SH-SY5Y (cell line): Measurements from ENCODE around the gene PREX1.

Source experiments
- GATA2 ChIP-seq: IDR thresholded peaks from 2 replicates; pipeline ENCODE4 v1.6.1; 2011; ENCODE audit warnings: mild to moderate bottlenecking, low read depth, low read length
- GATA3 ChIP-seq: IDR thresholded peaks from 2 replicates; pipeline ENCODE4 v1.6.1; 2011; ENCODE audit warnings: low read depth, mild to moderate bottlenecking, low read length, moderate library complexity

DNA sequence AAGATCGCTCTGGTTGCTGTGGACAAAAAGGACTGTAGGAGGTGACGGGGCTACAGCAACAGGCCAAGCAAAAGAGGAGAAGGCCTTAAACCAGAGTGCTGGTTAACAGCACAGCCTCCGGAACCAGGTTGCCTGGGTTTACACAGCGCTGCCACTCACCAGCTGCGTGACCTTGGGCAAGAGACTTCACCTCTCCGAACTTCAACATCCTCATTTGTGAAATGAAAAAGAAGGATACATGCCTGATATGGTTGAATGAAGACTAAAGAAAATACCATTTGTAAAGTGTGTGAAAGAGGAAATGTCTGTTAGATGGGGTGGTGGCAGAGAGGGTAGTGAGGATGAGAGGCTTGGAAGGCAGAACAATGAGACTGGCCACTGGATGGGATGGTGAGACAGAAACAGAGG, 44.9 kb downstream of the PREX1 start:
- TF ChIP-seq GATA2 (no peak), GATA3 (no peak)
